Measurements from ENCODE around the gene RBKS. TPM values are rescaled to one million over a fixed set of nuclear protein-coding genes. Genes with fewer than 3 reads are reported as not detected.

Gene RBKS
- total RNA-seq, 1 donor from 2014 or later, result 0.80 TPM

- Mint-ChIP-seq H3K36me3 (peaks cover 3% of the 10 kb centered on the region), H3K27ac (no peak overlapping the region), H3K9me3 (peaks cover 25% of the 10 kb centered on the region), H3K4me1 (peaks cover 2% of the 10 kb centered on the region), H3K4me3 (no peak overlapping the region), H3K27me3 (ENCODE audit: low read depth) (no peaks in the 10 kb centered on the region)
- DNase-seq (ENCODE audit: low spot score in 2 of 2, unreplicated experiment in 2 of 2), result no peak
- TF ChIP-seq CTCF (IDR thresholded peaks at IDR 0.05; ENCODE audit: unreplicated experiment), result no peak
Observed at GRCh38 chr2:27854229-27854862, 35.8 kb downstream of the RBKS start.

GRCh38 chr2:27852691-27853090, 37.5 kb downstream of the RBKS start:
- no peak overlapping the region for H3K4me3 Mint-ChIP-seq
- H3K36me3 Mint-ChIP-seq, result peaks cover 3% of the 10 kb centered on the region
- no peak for TF ChIP-seq CTCF (IDR thresholded peaks at IDR 0.05; ENCODE audit: unreplicated experiment)
- DNase-seq (ENCODE audit: low spot score in 2 of 2, unreplicated experiment in 2 of 2), result no peak
- peaks cover 17% of the 10 kb centered on the region for H3K9me3 Mint-ChIP-seq
- H3K4me1 Mint-ChIP-seq, result peaks cover 2% of the 10 kb centered on the region
- no peaks in the 10 kb centered on the region for H3K27me3 Mint-ChIP-seq (ENCODE audit: low read depth)
- no peak overlapping the region for H3K27ac Mint-ChIP-seq

- H3K9me3 Mint-ChIP-seq, result no peaks in the 10 kb centered on the region
- H3K27me3 Mint-ChIP-seq (ENCODE audit: low read depth), result no peaks in the 10 kb centered on the region
- H3K27ac Mint-ChIP-seq, result no peak overlapping the region
- no peaks in the 10 kb centered on the region for H3K4me1 Mint-ChIP-seq
- no peak for TF ChIP-seq CTCF (IDR thresholded peaks at IDR 0.05; ENCODE audit: unreplicated experiment)
- no peaks in the 10 kb centered on the region for H3K36me3 Mint-ChIP-seq
- no peak for DNase-seq (ENCODE audit: low spot score in 2 of 2, unreplicated experiment in 2 of 2)
- H3K4me3 Mint-ChIP-seq, result no peak overlapping the region
Observed at GRCh38 chr2:27849558-27850205, 40.5 kb downstream of the RBKS start.

GRCh38 chr2:27847333-27847732, 42.9 kb downstream of the RBKS start:
- no peak for DNase-seq (ENCODE audit: low spot score in 2 of 2, unreplicated experiment in 2 of 2)
- H3K4me1 Mint-ChIP-seq, result peaks cover 8% of the 10 kb centered on the region
- H3K9me3 Mint-ChIP-seq, result no peaks in the 10 kb centered on the region
- H3K4me3 Mint-ChIP-seq, result no peak overlapping the region
- no peaks in the 10 kb centered on the region for H3K36me3 Mint-ChIP-seq
- H3K27ac Mint-ChIP-seq, result no peak overlapping the region
- no peaks in the 10 kb centered on the region for H3K27me3 Mint-ChIP-seq (ENCODE audit: low read depth)
- no peak for TF ChIP-seq CTCF (IDR thresholded peaks at IDR 0.05; ENCODE audit: unreplicated experiment)

- H3K36me3 Mint-ChIP-seq, result no peaks in the 10 kb centered on the region
- TF ChIP-seq CTCF (IDR thresholded peaks at IDR 0.05; ENCODE audit: unreplicated experiment), result no peak
- peaks cover 10% of the 10 kb centered on the region for H3K4me1 Mint-ChIP-seq
- H3K9me3 Mint-ChIP-seq, result no peaks in the 10 kb centered on the region
- H3K4me3 Mint-ChIP-seq, result no peak overlapping the region
- H3K27ac Mint-ChIP-seq, result no peak overlapping the region
- H3K27me3 Mint-ChIP-seq (ENCODE audit: low read depth), result no peaks in the 10 kb centered on the region
- DNase-seq (ENCODE audit: low spot score in 2 of 2, unreplicated experiment in 2 of 2), result no peak
Observed at GRCh38 chr2:27844821-27845255, 45.3 kb downstream of the RBKS start.
